OCI-LY1 (cell line): ENCODE data around the gene KCNMA1.

ENCODE experiments used
- CTCF ChIP-seq: fragments of 200-600 bp; sonication (generic), shearing (Covaris generic); IDR thresholded peaks from 2 replicates; pipeline ENCODE4 v1.5.1; 2017; ENCODE audit warnings: mild to moderate bottlenecking, antibody characterized with exemption, low read length, moderate library complexity, mixed read lengths
- EZH2 ChIP-seq: fragments of 200-600 bp; sonication (generic), shearing (Covaris generic); IDR thresholded peaks from 2 replicates; pipeline ENCODE4 v1.8.0; 2017; ENCODE audit warnings: borderline replicate concordance, mixed run types, mild to moderate bottlenecking, antibody characterized with exemption, low read length, moderate library complexity, mixed read lengths

GRCh38 chr10:76928565-76928964 lies 709.0 kb downstream of the KCNMA1 start:
- TF ChIP-seq CTCF (no peak), EZH2 (no peak)
